ENCODE data around the gene PCDH9.

DNA sequence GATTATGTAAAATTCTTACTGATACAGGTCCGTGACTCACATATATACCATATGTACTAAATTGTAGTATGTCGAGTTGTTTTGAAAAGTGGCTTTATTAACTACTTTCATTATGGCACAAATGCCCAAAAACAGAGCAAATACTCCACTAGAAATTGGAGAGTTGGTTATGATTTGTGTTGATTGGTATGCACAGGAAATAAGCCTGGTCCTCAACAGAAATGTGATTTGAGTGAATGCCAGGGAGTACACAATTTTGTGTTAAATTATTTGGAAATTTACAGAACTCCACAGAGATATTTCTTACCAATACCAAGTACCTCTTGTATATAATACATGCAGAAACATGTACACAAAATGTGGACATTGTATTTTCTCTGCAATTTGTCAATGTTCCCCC, 676.7 kb downstream of the PCDH9 start:
- TF ChIP-seq EZH2phosphoT487 (IDR thresholded peaks at IDR 0.05; ENCODE audit: borderline replicate concordance) (no peak), CTCF (conservative IDR thresholded peaks at IDR 0.05; ENCODE audit: low read length) (no peak)

Data from Loucy (cell line).